HG03378 (cell line): ENCODE results near the gene VWA3B.
"Not testable (repeated sequence)": the region's sequence is repeated elsewhere in the genome, so short reads cannot be mapped to it uniquely, and the experiment has no call there.

Experiments
- ATAC-seq: cut with Tn5 transposase; IDR thresholded peaks from one replicate; pipeline ENCODE4 v1.9.1; 2021; ENCODE audit warnings: mild to moderate bottlenecking, moderate library complexity; ENCODE audit not compliant: unreplicated experiment

Gene VWA3B

GRCh38 chr2:98087447-98088020, 567 bp downstream of the VWA3B start:
- no peak for ATAC-seq

- ATAC-seq = no peak
Observed at GRCh38 chr2:98088261-98088660, 1.3 kb downstream of the VWA3B start.

GRCh38 chr2:98089941-98090340, 3.0 kb downstream of the VWA3B start:
- no peak for ATAC-seq

- no peak for ATAC-seq
Observed at GRCh38 chr2:98090951-98091350, 4.0 kb downstream of the VWA3B start.

DNA sequence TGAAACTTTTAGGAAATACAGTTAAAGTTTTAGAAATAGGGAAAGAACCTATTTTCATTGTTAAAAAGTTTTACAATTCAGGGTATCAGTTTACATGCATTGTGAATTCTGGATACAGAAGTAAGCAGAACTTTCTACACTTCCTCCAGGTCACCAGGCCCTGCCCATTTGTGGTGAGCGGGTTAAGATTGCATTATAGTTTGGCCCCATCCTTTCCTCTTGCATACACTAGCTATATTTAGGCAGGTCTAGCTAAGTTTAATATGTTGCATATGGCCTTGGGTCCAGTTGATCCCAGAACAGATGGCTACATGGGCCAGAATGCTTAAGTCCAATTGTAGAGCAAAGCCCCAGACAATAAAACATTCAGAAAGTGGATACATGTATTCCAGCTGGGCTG, 4.8 kb downstream of the VWA3B start:
- no peak for ATAC-seq

DNA sequence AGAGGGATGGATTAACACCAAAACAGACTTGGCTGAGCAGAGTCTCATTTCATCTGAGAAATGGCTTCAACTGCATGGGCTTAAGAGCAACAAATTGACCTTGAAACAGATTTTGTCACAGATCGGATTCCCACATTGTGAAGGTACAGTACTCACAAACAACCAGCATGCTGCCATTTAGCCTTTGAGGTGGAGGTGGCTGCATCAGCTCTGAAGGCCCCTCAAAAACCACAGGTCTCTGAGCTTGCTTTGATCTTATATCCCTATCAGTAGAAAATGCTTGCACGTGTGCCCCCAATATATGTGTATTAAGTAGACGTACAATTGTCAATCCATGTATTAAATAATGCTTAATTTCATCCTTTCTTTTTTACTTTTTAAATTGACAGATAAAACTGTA, 6.2 kb downstream of the VWA3B start:
- no peak for ATAC-seq

GRCh38 chr2:98093611-98094010, 6.6 kb downstream of the VWA3B start:
- no peak for ATAC-seq

GRCh38 chr2:98099939-98100743, 13.2 kb downstream of the VWA3B start:
- ATAC-seq = no peak

GRCh38 chr2:98102315-98102714, 15.3 kb downstream of the VWA3B start:
- not testable (repeated sequence) for ATAC-seq

GRCh38 chr2:98102878-98103277, 15.9 kb downstream of the VWA3B start:
- ATAC-seq = no peak

- no peak for ATAC-seq
Observed at GRCh38 chr2:98108110-98108509, 21.1 kb downstream of the VWA3B start.

GRCh38 chr2:98110741-98111140, 23.8 kb downstream of the VWA3B start:
- ATAC-seq = no peak

GRCh38 chr2:98114643-98115330, 27.8 kb downstream of the VWA3B start:
- ATAC-seq = no peak

DNA sequence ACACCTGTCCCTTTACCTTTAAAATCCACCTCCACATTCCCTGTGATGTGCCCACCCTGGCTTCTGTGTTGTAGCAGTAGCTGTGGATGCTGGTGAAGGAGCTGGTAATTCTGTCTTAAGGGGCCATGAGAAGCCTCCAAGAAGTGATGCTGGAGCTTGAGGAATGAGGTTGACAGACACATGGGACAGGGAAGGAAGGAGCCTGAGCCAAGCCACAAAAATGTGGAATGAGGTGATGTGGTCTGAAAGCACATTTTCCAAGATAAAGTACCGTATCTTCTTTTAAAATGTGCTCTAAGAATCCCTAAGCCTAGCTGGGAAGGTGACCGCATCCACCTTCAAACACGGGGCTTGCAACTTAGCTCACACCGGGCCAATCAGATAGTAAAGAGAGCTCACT, 31.2 kb downstream of the VWA3B start:
- ATAC-seq = no peak

DNA sequence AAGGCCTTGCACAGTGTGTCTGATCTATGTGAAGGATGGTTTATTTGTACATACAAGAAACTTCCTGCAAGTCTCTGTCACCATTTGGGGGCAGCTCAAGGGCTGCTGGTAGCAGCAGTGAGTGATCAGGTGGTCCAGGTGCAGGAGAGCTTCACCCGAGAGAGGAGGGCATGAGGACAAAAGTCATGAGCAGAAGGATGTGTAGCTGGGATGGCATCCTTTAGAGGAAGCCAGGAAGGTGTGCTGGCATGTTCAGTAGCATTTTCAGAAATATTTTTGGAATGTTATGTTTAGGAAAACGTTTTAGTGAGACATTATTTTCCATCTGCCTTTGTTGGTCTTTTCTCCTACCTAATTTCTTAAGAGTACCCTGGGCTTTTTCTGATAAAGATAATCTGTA, 31.9 kb downstream of the VWA3B start:
- ATAC-seq = no peak

DNA sequence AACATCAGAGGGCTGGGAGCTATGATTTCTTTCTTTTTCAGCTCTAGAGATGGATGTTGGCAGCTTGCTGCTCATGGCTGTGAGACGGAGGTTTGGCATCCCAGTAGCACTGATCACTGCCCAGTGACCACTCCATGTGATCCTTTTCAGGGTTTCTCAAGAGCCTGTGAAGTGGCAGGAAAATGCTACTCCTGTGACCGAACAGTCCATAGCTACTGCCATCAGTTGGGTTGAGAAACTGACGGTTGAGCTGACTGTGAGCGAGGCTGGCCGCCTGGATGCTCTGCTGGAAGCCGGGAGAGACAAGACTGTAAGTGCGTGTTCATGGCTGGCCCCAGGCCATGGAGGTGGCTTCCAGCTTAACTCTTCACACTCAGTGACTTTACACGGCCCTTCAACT, 34.2 kb downstream of the VWA3B start:
- no peak for ATAC-seq

- ATAC-seq = no peak
Observed at GRCh38 chr2:98122524-98122923, 35.6 kb downstream of the VWA3B start.

DNA sequence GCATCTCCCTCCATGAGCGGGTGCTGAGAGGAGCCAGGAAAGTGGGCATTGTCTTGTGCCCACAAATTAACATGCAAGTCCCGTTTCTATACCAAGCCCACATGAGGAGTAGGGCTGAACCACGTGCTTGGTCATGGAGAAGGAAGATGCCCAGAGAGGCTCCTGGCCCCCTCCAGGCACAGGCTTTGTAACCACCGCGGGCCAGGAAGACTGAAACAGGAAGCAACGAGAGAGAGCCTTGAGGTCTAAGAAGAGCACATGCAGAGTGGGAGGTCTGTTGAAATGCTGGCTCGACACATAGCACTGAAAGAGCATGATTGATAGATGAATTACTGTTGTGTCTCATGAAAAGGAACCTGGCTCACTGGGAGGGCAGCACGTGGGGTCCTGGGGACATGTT, 36.3 kb downstream of the VWA3B start:
- ATAC-seq = no peak

- no peak for ATAC-seq
Observed at GRCh38 chr2:98126061-98126460, 39.1 kb downstream of the VWA3B start.

DNA sequence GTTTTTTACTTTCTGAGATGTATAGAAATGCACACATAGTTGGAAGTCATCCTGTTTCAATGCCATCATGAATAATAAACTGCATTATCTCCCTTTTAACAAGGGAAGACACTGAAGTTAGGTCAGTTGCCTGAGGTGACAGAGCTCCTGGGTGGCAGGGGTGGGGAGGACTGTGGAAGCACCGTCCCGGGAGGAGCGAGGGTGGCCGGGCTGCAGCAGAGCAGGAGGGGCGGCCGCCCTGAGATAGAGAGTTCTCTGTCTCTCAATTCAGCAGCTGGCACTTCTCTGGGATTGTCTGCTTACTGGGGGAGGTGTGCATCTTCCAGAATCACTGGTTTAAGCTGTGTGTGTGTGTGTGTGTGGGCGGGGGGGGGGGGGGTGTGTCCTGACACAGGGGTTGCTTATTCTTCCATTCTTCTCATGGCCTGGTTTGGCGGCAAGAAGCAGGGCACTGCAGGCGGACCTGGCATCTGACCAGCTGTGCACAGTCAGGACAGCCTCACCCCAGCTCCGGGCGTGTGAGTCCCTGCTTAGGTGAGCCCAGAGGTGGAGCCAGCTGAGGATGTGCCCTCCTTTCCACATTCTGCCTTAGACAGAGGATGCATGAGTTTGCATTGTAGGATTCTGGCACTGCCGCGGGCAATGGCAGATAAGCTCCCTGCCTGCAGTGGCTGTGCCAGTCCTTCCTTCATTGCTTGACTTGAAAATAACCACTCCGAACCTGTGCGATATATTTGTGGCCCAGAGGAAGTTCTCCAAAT, 40.4 kb downstream of the VWA3B start:
- ATAC-seq = no peak

DNA sequence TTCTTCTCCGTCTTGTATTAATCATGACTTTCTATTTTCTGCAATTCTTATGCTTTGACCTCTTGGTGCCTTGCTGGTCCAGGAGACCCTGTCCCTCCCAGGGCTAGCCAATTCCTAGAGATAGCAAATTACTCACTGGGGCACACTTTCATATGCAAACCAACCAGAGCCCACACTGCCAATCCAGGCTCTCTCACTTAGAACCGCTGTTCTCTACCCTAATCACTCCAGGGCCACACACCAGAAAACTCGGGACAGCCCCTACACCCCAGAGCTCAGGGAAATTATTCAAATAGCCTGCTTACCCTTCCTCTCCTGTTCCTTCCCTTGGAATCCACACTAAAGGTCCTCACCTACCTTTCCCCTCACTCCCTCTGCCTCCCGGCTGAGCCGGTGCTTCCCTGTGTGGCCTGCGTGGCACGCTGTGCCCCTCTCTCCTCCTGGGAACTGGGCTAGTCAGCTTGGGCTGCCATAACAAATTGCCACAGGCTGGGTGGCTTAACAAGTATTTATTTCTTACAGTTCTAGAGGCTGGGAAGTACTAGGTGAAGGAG, 41.7 kb downstream of the VWA3B start:
- no peak for ATAC-seq
